ENCODE results near the gene TBC1D30. TPM values are rescaled to one million over a fixed set of nuclear protein-coding genes. Genes with fewer than 3 reads are reported as not detected.
A peak's percentile ranks its signal among the peaks of the same experiment; 100 is the strongest.

Gene TBC1D30
- total RNA-seq, 1 donor from 2014 or later: 5.6 TPM

GRCh38 chr12:64826234-64826633, 1.8 kb downstream of the TBC1D30 start:
- Mint-ChIP-seq H3K9me3 (no peaks in the 10 kb centered on the region), H3K4me1 (ENCODE audit: unreplicated experiment) (peaks cover 8% of the 10 kb centered on the region), H3K27ac (no peak overlapping the region), H3K36me3 (no peaks in the 10 kb centered on the region), H3K27me3 (peaks cover 82% of the 10 kb centered on the region), H3K4me3 (peak overlapping the region; percentile 75)
- peak; percentile 77 for DNase-seq (ENCODE audit: extremely low spot score, unreplicated experiment)
- no peak for TF ChIP-seq CTCF (conservative IDR thresholded peaks at IDR 0.05)

- Mint-ChIP-seq H3K27me3 (peaks cover 69% of the 10 kb centered on the region), H3K9me3 (no peaks in the 10 kb centered on the region), H3K4me1 (ENCODE audit: unreplicated experiment) (peaks cover 8% of the 10 kb centered on the region), H3K27ac (no peak overlapping the region), H3K36me3 (no peaks in the 10 kb centered on the region), H3K4me3 (no peak overlapping the region)
- no peak for DNase-seq (ENCODE audit: extremely low spot score, unreplicated experiment)
- no peak for TF ChIP-seq CTCF (conservative IDR thresholded peaks at IDR 0.05)
These were observed 4.3 kb downstream of the TBC1D30 start for GRCh38 chr12:64828713-64829112.

GRCh38 chr12:64833928-64834327, 9.5 kb downstream of the TBC1D30 start:
- peaks cover 17% of the 10 kb centered on the region for H3K27me3 Mint-ChIP-seq
- H3K4me3 Mint-ChIP-seq: no peak overlapping the region
- H3K27ac Mint-ChIP-seq: no peak overlapping the region
- no peak for TF ChIP-seq CTCF (conservative IDR thresholded peaks at IDR 0.05)
- no peaks in the 10 kb centered on the region for H3K9me3 Mint-ChIP-seq
- no peak for DNase-seq (ENCODE audit: extremely low spot score, unreplicated experiment)
- H3K4me1 Mint-ChIP-seq (ENCODE audit: unreplicated experiment): no peaks in the 10 kb centered on the region
- H3K36me3 Mint-ChIP-seq: no peaks in the 10 kb centered on the region

- Mint-ChIP-seq H3K36me3 (no peaks in the 10 kb centered on the region), H3K27me3 (peaks cover 4% of the 10 kb centered on the region), H3K27ac (no peak overlapping the region), H3K4me3 (no peak overlapping the region), H3K9me3 (no peaks in the 10 kb centered on the region), H3K4me1 (ENCODE audit: unreplicated experiment) (no peaks in the 10 kb centered on the region)
- TF ChIP-seq CTCF (conservative IDR thresholded peaks at IDR 0.05): no peak
- DNase-seq (ENCODE audit: extremely low spot score, unreplicated experiment): no peak
These were observed 11.5 kb downstream of the TBC1D30 start for GRCh38 chr12:64835901-64836300.

GRCh38 chr12:64836856-64837255, 12.4 kb downstream of the TBC1D30 start:
- DNase-seq (ENCODE audit: extremely low spot score, unreplicated experiment): no peak
- Mint-ChIP-seq H3K27ac (no peak overlapping the region), H3K4me3 (no peak overlapping the region)

More at GRCh38 chr12:64836856-64837255, 12.4 kb downstream of the TBC1D30 start:
- TF ChIP-seq CTCF (conservative IDR thresholded peaks at IDR 0.05): no peak
- Mint-ChIP-seq H3K36me3 (no peaks in the 10 kb centered on the region), H3K27me3 (peaks cover 4% of the 10 kb centered on the region), H3K4me1 (ENCODE audit: unreplicated experiment) (no peaks in the 10 kb centered on the region), H3K9me3 (no peaks in the 10 kb centered on the region)
